H1 (cell line): ENCODE measurements around the gene FHIT. TPM values are rescaled to one million over a fixed set of nuclear protein-coding genes. Genes with fewer than 3 reads are reported as not detected.

Experiments used
- ASH2L ChIP-seq: fragments of 200-600, 300-600 bp; sonication (generic); IDR thresholded peaks from one replicate; pipeline ENCODE4 v1.7.1; 2017; ENCODE audit warnings: low read length
- BCL11A ChIP-seq, 2 experiments: IDR thresholded peaks; one replicate each; pipeline ENCODE4 v1.6.1; 2011; ENCODE audit warnings: low read depth in 2 of 2, low read length in 2 of 2, mild to moderate bottlenecking in 2 of 2
- EZH2 ChIP-seq: fragments of 200-600 bp; sonication (generic); IDR thresholded peaks from 2 replicates; pipeline ENCODE4 v1.7.1; 2012; ENCODE audit warnings: low read depth, mild to moderate bottlenecking, moderate library complexity, low read length, inconsistent platforms; ENCODE audit not compliant: severe bottlenecking
- HDAC2 ChIP-seq, 2 experiments: fragments of 300-600 bp in 1 of 2; sonication (generic) in 1 of 2; IDR thresholded peaks; 2 replicates each; pipeline ENCODE4 v1.6.1; 2011 to 2012; ENCODE audit warnings: low read depth in 2 of 2, low read length in 2 of 2, mild to moderate bottlenecking in 2 of 2, moderate library complexity in 2 of 2, borderline replicate concordance in 1 of 2, inconsistent platforms in 1 of 2
- RAD21 ChIP-seq, 2 experiments: IDR thresholded peaks in 1 of 2; conservative IDR thresholded peaks in 1 of 2; 2 replicates each; pipeline ENCODE4 v1.6.1; 2011; ENCODE audit warnings: low read depth in 2 of 2, low read length in 2 of 2, improper control_type of control experiment in 1 of 2, inconsistent platforms in 1 of 2, mild to moderate bottlenecking in 1 of 2, moderate library complexity in 1 of 2
- SIRT6 ChIP-seq: IDR thresholded peaks from one replicate; pipeline ENCODE4 v1.7.1; 2012; ENCODE audit warnings: low read length, inconsistent platforms
- SP4 ChIP-seq: IDR thresholded peaks from 2 replicates; pipeline ENCODE4 v1.6.1; 2012; ENCODE audit warnings: low read length, inconsistent platforms
- SRF ChIP-seq: IDR thresholded peaks from 2 replicates; pipeline ENCODE4 v1.6.1; 2011; ENCODE audit warnings: mild to moderate bottlenecking, low read depth, low read length, moderate library complexity
- polyA plus RNA-seq, 7 experiments: library from polyadenylated mRNA; depleted of rRNA in 3 of 7; stranded (reverse) in 5 of 7; unstranded in 2 of 7; fragments of >200 nt in 5 of 7; fragments of 200-250 nt in 2 of 7; gene quantifications; 1 replicate in 5 of 7; 2 replicates in 1 of 7; 4 replicates in 1 of 7; pipeline versions ENCODE4 v1.2.1 to v1.2.3, GENCODE V29; 2011 to 2013; ENCODE audit warnings: missing spikeins in 2 of 7, mixed read lengths in 2 of 7
- total RNA-seq: library from RNA; stranded (reverse); fragmentation: NEBNext Ultra II Directional; extraction: Animal tissue kit (Norgen Biotek cat#: 25700); gene quantifications from 2 replicates; pipeline ENCODE4 v1.2.1, GENCODE V29; 2021
- TF ChIP-seq, protein P1 (sequence below): IDR thresholded peaks from 2 replicates; pipeline ENCODE4 v1.6.1; 2012; ENCODE audit warnings: low read length, inconsistent platforms

FHIT gene
- total and polyA plus RNA-seq, 2 of the 8 experiments (the other 6 are each of a cell fraction or from before 2014, with no cell fraction given): 1.2 to 3.2 TPM

DNA sequence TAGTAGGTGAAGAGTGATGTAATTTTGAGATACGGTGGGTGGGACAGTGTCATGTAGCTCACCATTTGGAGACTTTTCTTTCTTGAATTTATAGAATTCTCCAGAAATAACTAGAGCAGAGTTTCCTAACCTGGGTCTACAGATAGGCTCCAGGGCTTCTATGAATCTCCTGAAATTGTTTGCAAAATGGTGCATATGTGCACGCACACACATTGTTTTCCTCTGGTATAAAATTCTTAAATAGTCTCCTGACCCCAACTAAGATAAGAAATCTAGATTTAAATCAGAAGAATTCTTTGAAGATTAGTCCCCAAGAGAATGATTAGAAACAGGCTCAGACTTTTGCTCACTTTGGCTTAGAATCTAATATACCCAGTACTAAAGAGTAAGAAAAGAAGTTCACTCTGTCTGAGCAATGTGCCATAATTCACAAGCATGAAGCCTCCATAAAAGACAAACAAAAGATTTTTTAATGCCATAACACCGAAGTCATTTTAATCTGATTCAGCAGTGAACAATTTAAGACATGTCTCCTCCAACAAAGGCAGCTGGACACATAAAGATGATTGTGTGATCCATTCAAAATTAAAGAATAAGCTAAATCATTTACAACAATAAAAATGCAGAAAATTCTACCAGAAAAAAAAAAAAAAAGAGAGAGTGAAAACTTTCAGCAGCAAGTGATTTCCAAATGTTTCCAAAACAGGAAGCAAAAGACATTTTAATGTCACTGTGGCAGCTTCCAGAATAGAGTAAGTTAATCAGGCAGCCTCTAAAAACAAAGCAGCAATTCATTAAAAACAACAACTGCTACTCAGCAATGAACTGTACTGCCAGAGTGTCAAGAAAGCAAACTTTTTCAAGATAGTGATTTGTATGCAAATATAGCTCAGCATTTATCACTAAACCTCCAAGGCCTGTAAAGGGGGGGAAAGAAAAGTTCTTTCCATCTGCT lies 1225.9 kb downstream of the FHIT start (continued):
- TF ChIP-seq, protein P1, sequence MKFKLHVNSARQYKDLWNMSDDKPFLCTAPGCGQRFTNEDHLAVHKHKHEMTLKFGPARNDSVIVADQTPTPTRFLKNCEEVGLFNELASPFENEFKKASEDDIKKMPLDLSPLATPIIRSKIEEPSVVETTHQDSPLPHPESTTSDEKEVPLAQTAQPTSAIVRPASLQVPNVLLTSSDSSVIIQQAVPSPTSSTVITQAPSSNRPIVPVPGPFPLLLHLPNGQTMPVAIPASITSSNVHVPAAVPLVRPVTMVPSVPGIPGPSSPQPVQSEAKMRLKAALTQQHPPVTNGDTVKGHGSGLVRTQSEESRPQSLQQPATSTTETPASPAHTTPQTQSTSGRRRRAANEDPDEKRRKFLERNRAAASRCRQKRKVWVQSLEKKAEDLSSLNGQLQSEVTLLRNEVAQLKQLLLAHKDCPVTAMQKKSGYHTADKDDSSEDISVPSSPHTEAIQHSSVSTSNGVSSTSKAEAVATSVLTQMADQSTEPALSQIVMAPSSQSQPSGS: no peak
- TF ChIP-seq RAD21 (IDR thresholded peaks at IDR 0.05 in 1 of 2, conservative IDR thresholded peaks at IDR 0.05 in 1 of 2; ENCODE audit: low read depth in 2 of 2, low read length in 2 of 2) (no peak), ASH2L (no peak), EZH2 (no peak), HDAC2 (IDR thresholded peaks at IDR 0.05; ENCODE audit: borderline replicate concordance in 1 of 2, low read depth in 2 of 2, low read length in 2 of 2) (no peak), BCL11A (IDR thresholded peaks at IDR 0.05; ENCODE audit: low read depth in 2 of 2, low read length in 2 of 2) (no peak), SIRT6 (no peak), SRF (no peak), SP4 (no peak)
